HG02884 (cell line): Measurements from ENCODE around the gene ADGRG3.
A peak's percentile ranks its signal among the peaks of the same experiment; 100 is the strongest.

Experiments used
- ATAC-seq: cut with Tn5 transposase; IDR thresholded peaks from one replicate; pipeline ENCODE4 v1.9.1; 2021; ENCODE audit warnings: mild to moderate bottlenecking, moderate library complexity; ENCODE audit not compliant: unreplicated experiment

The ADGRG3 gene

GRCh38 chr16:57679767-57680482 is 11.8 kb downstream of the ADGRG3 start:
- no peak for ATAC-seq

- ATAC-seq = no peak
These were observed 12.8 kb downstream of the ADGRG3 start for GRCh38 chr16:57680842-57681375.

GRCh38 chr16:57681950-57682728 is 14.0 kb downstream of the ADGRG3 start:
- no peak for ATAC-seq

- no peak for ATAC-seq
These were observed 14.9 kb downstream of the ADGRG3 start for GRCh38 chr16:57682809-57683635.

- ATAC-seq = no peak
These were observed 15.8 kb downstream of the ADGRG3 start for GRCh38 chr16:57683636-57684545.

- no peak for ATAC-seq
These were observed 16.7 kb downstream of the ADGRG3 start for GRCh38 chr16:57684626-57685358.

- ATAC-seq = no peak
These were observed 17.5 kb downstream of the ADGRG3 start for GRCh38 chr16:57685633-57686032.

- ATAC-seq = no peak
These were observed 18.5 kb downstream of the ADGRG3 start for GRCh38 chr16:57686577-57686976.

GRCh38 chr16:57687363-57687929 is 19.3 kb downstream of the ADGRG3 start:
- ATAC-seq = no peak

GRCh38 chr16:57688487-57688986 is 20.4 kb downstream of the ADGRG3 start:
- no peak for ATAC-seq

- ATAC-seq = no peak
These were observed 21.1 kb downstream of the ADGRG3 start for GRCh38 chr16:57688987-57689761.

GRCh38 chr16:57689762-57690558 is 21.9 kb downstream of the ADGRG3 start:
- peak; percentile 76 for ATAC-seq

- no peak for ATAC-seq
These were observed 22.8 kb downstream of the ADGRG3 start for GRCh38 chr16:57690782-57691471.

GRCh38 chr16:57692636-57693035 is 24.5 kb downstream of the ADGRG3 start:
- ATAC-seq = no peak

GRCh38 chr16:57693550-57693949 is 25.4 kb downstream of the ADGRG3 start:
- ATAC-seq = no peak

GRCh38 chr16:57694231-57694724 is 26.2 kb downstream of the ADGRG3 start:
- ATAC-seq = no peak
